Tibial nerve (tissue), 4 donors: Measurements from ENCODE around the gene GTF2A1L. TPM values are rescaled to one million over a fixed set of nuclear protein-coding genes. Genes with fewer than 3 reads are reported as not detected.

Source experiments
- DNase-seq, 2 donors: peaks; one replicate each; pipeline ENCODE4 v3.0.0-alpha.2; 2019; ENCODE audit warnings: low spot score in 2 of 2
- H3K27ac ChIP-seq, 4 donors: fragments of 200-600 bp; sonication (generic) in 3 of 4; one replicate each; pipeline ENCODE4 v1.5.1; 2017 to 2019; ENCODE audit warnings: mild to moderate bottlenecking in 1 of 4
- H3K27me3 ChIP-seq, 2 donors: fragments of 200-600 bp; sonication (generic) in 1 of 2; one replicate each; pipeline versions ENCODE4 v1.5.1 to v1.6.0; 2017 to 2019
- H3K36me3 ChIP-seq, 3 donors: fragments of 200-600 bp; sonication (generic); one replicate each; pipeline ENCODE4 v1.5.1; 2018 to 2019
- H3K4me1 ChIP-seq, 4 donors: fragments of 200-600 bp; sonication (generic) in 3 of 4; one replicate each; pipeline ENCODE4 v1.5.1; 2017 to 2019
- H3K4me3 ChIP-seq, 4 donors: fragments of 200-600 bp; sonication (generic) in 3 of 4; one replicate each; pipeline ENCODE4 v1.5.1; 2017 to 2019; ENCODE audit warnings: mild to moderate bottlenecking in 1 of 4, moderate library complexity in 1 of 4
- H3K9me3 ChIP-seq, 4 donors: fragments of 200-600 bp; sonication (generic) in 3 of 4; one replicate each; pipeline ENCODE4 v1.5.1; 2017 to 2019
- CTCF ChIP-seq, 5 experiments: fragments of 200-600 bp in 3 of 5; fragments of 450-650 bp in 2 of 5; sonication (generic) in 3 of 5; IDR thresholded peaks; one replicate each; pipeline ENCODE4 v1.5.1; 2016 to 2019; ENCODE audit warnings: antibody characterized with exemption in 5 of 5, mild to moderate bottlenecking in 3 of 5, moderate library complexity in 2 of 5
- EP300 ChIP-seq, 2 donors: sonication (generic); formaldehyde crosslinking; IDR thresholded peaks; one replicate each; pipeline ENCODE4 v1.6.1; 2017; ENCODE audit warnings: antibody characterized with exemption in 2 of 2, mild to moderate bottlenecking in 1 of 2
- POLR2A ChIP-seq, 2 donors: fragments of 450-650 bp; IDR thresholded peaks; one replicate each; pipeline ENCODE4 v1.6.1; 2017; ENCODE audit warnings: antibody characterized with exemption in 2 of 2, mild to moderate bottlenecking in 2 of 2, moderate library complexity in 2 of 2
- WGBS, 2 donors: methylation state at CpG; one replicate each; pipeline ENCODE4 v1.1.5; 2018; 5-methylcytosine and 5-hydroxymethylcytosine counted together
- total RNA-seq, 4 donors: library from RNA; depleted of rRNA; stranded (reverse); fragments of >200 nt; gene quantifications; one replicate each; pipeline ENCODE4 v1.1.0, GENCODE V29; 2016

Gene GTF2A1L
- total RNA-seq, 4 donors from 2014 or later = 2.5 to 9.9 (median 6.7) TPM

GRCh38 chr2:48651158-48651790 lies 33.6 kb downstream of the GTF2A1L start:
- Histone ChIP-seq H3K4me1 (peaks cover 0 to 4% (median 0%) of the 10 kb centered on the region in 4 donors), H3K36me3 (no peaks in the 10 kb centered on the region), H3K27me3 (no peaks in the 10 kb centered on the region), H3K4me3 (no peak overlapping the region), H3K9me3 (no peaks in the 10 kb centered on the region), H3K27ac (peak overlapping the region in 1 of 4 donors; percentile 11)
- no peak for TF ChIP-seq POLR2A (IDR thresholded peaks at IDR 0.05)
- TF ChIP-seq CTCF (IDR thresholded peaks at IDR 0.05) = no peak
- TF ChIP-seq EP300 (IDR thresholded peaks at IDR 0.05) = no peak
- no peak for DNase-seq
- 22 to 28% methylated on average over 4 of the region's 4 CpGs for WGBS, 2 donors

GRCh38 chr2:48668992-48669391 lies 51.3 kb downstream of the GTF2A1L start:
- no peak overlapping the region for H3K27ac ChIP-seq
- H3K27me3 ChIP-seq = no peaks in the 10 kb centered on the region
- DNase-seq = no peak
- no peak overlapping the region for H3K4me3 ChIP-seq
- no peaks in the 10 kb centered on the region for H3K36me3 ChIP-seq
- TF ChIP-seq POLR2A (IDR thresholded peaks at IDR 0.05) (no peak), EP300 (IDR thresholded peaks at IDR 0.05) (no peak), CTCF (IDR thresholded peaks at IDR 0.05) (no peak)
- peaks cover 0 to 10% (median 0%) of the 10 kb centered on the region in 4 donors for H3K9me3 ChIP-seq
- no peaks in the 10 kb centered on the region for H3K4me1 ChIP-seq
- 73 to 76% methylated on average over 1 of the region's 1 CpG for WGBS, 2 donors

GRCh38 chr2:48673581-48673980 lies 55.9 kb downstream of the GTF2A1L start:
- no peak overlapping the region for H3K4me3 ChIP-seq
- no peak for DNase-seq
- no peak overlapping the region for H3K27ac ChIP-seq
- TF ChIP-seq POLR2A (IDR thresholded peaks at IDR 0.05) = no peak
- no peak for TF ChIP-seq EP300 (IDR thresholded peaks at IDR 0.05)
- no peak for TF ChIP-seq CTCF (IDR thresholded peaks at IDR 0.05)
- 87% methylated on average over 4 of the region's 4 CpGs for WGBS, 2 donors
- H3K9me3 ChIP-seq = peaks cover 0 to 10% (median 0%) of the 10 kb centered on the region in 4 donors
- H3K36me3 ChIP-seq = no peaks in the 10 kb centered on the region
- no peaks in the 10 kb centered on the region for H3K27me3 ChIP-seq
- no peaks in the 10 kb centered on the region for H3K4me1 ChIP-seq

DNA sequence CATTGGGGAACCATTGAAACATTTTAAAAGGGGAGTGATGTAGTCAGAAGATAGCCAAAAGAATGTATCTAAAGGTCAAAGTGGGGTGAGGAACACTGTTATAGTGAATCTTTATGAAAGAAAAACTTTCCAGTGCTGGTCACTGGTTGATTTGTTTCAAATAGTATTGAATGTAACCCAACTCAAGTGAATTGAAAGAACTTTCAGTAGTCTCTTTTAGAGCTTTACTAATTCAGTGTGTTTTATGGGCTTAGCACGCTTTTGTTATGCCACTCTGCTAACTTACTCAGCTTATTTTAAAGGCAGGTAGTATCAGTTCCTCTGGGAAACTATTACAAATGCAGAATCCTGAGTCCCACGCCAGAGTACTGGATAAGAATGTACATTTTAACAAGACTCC lies 57.3 kb downstream of the GTF2A1L start:
- H3K9me3 ChIP-seq = peaks cover 0 to 10% (median 0%) of the 10 kb centered on the region in 4 donors
- no peak overlapping the region for H3K27ac ChIP-seq
- no peak overlapping the region for H3K4me3 ChIP-seq
- H3K4me1 ChIP-seq = no peaks in the 10 kb centered on the region
- no peaks in the 10 kb centered on the region for H3K36me3 ChIP-seq
- H3K27me3 ChIP-seq = no peaks in the 10 kb centered on the region
- TF ChIP-seq EP300 (IDR thresholded peaks at IDR 0.05) = no peak
- no peak for TF ChIP-seq POLR2A (IDR thresholded peaks at IDR 0.05)
- TF ChIP-seq CTCF (IDR thresholded peaks at IDR 0.05) = no peak
- WGBS, 2 donors = 66 to 72% methylated on average over 2 of the region's 2 CpGs
- DNase-seq = no peak

GRCh38 chr2:48677450-48677849 lies 59.8 kb downstream of the GTF2A1L start:
- no peaks in the 10 kb centered on the region for H3K4me1 ChIP-seq
- no peak overlapping the region for H3K27ac ChIP-seq
- TF ChIP-seq CTCF (IDR thresholded peaks at IDR 0.05) (no peak), POLR2A (IDR thresholded peaks at IDR 0.05) (no peak), EP300 (IDR thresholded peaks at IDR 0.05) (no peak)
- 55 to 73% methylated on average over 2 of the region's 2 CpGs for WGBS, 2 donors
- H3K27me3 ChIP-seq = no peaks in the 10 kb centered on the region
- DNase-seq = no peak
- H3K9me3 ChIP-seq = peaks cover 0 to 10% (median 0%) of the 10 kb centered on the region in 4 donors
- H3K36me3 ChIP-seq = no peaks in the 10 kb centered on the region
- no peak overlapping the region for H3K4me3 ChIP-seq
